DND-41 (cell line): ENCODE results near the gene GABARAP.

Experiments
- EZH2 ChIP-seq: IDR thresholded peaks from 3 replicates; pipeline ENCODE4 v1.6.1; 2012; ENCODE audit warnings: borderline replicate concordance, low read depth, mild to moderate bottlenecking, moderate library complexity, low read length, inconsistent platforms; ENCODE audit not compliant: severe bottlenecking
- TF ChIP-seq, protein P1 (sequence below): IDR thresholded peaks from 2 replicates; pipeline ENCODE4 v1.5.1; 2012; ENCODE audit warnings: borderline replicate concordance, low read length, moderate library complexity, mild to moderate bottlenecking; ENCODE audit not compliant: poor library complexity, severe bottlenecking; ENCODE audit errors: extremely low read depth

- TF ChIP-seq, protein P1, sequence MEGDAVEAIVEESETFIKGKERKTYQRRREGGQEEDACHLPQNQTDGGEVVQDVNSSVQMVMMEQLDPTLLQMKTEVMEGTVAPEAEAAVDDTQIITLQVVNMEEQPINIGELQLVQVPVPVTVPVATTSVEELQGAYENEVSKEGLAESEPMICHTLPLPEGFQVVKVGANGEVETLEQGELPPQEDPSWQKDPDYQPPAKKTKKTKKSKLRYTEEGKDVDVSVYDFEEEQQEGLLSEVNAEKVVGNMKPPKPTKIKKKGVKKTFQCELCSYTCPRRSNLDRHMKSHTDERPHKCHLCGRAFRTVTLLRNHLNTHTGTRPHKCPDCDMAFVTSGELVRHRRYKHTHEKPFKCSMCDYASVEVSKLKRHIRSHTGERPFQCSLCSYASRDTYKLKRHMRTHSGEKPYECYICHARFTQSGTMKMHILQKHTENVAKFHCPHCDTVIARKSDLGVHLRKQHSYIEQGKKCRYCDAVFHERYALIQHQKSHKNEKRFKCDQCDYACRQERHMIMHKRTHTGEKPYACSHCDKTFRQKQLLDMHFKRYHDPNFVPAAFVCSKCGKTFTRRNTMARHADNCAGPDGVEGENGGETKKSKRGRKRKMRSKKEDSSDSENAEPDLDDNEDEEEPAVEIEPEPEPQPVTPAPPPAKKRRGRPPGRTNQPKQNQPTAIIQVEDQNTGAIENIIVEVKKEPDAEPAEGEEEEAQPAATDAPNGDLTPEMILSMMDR = no peak
- TF ChIP-seq EZH2 = no peak
Observed at GRCh38 chr17:7222972-7223292, 19.3 kb downstream of the GABARAP start.
